ENCODE data around the gene EPS8.

The EPS8 gene

GRCh38 chr12:15717940-15718567 lies 71.1 kb downstream of the EPS8 start:
- no peak for DNase-seq (ENCODE audit: low spot score)

GRCh38 chr12:15716581-15716980 lies 72.6 kb downstream of the EPS8 start:
- DNase-seq (ENCODE audit: low spot score) = no peak

DNA sequence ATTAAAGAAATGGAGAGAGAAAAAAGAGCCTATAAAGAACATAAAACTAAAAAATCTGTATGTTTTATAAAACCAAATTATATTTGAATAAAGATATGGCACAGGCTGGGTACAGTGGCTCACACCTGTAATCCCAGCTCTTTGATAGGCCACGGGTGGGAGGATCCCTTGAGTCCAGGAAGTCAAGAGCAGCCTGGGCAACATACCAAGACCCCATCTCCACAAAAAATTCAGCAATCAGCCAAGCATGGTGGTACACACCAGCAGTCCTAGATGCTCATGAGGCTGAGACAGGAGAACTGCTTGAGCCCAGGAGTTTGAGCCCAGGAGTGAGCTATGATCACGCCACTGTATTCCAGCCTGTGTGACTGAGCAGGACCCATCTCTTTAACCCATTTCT lies 74.9 kb downstream of the EPS8 start:
- DNase-seq (ENCODE audit: low spot score) = no peak

- DNase-seq (ENCODE audit: low spot score) = no peak
Measured at GRCh38 chr12:15712823-15713660, 76.1 kb downstream of the EPS8 start.

DNA sequence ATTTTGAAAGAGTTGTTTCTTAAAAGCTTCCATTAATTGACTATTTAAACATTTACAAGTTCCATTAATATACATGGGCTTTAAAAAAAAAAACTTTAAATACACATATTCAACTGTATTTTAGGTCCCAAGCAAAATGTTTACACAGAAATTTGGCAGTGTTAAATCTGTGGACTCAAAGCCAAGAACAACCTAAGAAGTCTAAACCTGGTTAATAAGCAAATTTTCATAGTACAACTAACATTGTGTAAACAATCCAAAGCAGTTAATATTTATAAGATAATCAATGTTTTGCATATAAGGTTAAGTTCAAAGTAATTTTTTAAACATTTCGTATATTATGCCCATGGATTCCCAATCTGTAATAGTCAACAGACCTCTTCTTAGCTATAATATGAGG lies 77.0 kb downstream of the EPS8 start:
- no peak for DNase-seq (ENCODE audit: low spot score)

GRCh38 chr12:15710860-15711510 lies 78.2 kb downstream of the EPS8 start:
- no peak for DNase-seq (ENCODE audit: low spot score)

- DNase-seq (ENCODE audit: low spot score) = peak; percentile 10
Measured at GRCh38 chr12:15709551-15709950, 79.6 kb downstream of the EPS8 start.

GRCh38 chr12:15708396-15709076 lies 80.7 kb downstream of the EPS8 start:
- no peak for DNase-seq (ENCODE audit: low spot score)

DNA sequence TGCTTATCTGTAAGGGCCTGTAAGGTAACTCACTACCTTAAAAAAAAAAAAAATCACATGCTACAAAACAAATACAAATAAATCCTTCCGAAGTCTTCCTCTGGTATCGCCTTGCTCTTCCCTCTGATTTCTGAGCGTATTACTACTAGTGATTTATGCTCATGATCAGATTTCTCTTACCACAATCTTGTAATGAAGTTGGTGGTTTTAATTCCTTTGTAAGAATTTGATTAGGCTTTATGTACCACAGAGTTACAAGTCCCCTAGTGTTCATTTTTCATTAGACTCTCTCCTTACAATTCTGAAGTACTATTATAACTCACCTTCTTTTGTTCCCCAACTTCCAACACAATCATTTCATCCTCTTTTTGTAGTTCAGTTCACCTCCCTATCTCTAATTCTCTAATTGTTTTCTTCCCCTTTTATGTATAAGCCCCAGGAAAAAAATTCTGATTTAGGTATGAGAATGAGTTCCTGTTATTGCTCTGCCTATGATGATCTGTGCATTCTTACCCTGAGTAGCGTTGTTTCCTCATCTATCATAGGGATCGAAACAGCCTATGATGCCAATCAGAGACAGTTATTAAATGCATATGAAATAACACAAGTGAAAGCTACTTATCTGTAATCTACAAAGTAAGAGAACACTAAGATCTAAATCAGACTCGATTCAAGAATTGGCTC lies 81.5 kb downstream of the EPS8 start:
- no peak for DNase-seq (ENCODE audit: low spot score)

DNA sequence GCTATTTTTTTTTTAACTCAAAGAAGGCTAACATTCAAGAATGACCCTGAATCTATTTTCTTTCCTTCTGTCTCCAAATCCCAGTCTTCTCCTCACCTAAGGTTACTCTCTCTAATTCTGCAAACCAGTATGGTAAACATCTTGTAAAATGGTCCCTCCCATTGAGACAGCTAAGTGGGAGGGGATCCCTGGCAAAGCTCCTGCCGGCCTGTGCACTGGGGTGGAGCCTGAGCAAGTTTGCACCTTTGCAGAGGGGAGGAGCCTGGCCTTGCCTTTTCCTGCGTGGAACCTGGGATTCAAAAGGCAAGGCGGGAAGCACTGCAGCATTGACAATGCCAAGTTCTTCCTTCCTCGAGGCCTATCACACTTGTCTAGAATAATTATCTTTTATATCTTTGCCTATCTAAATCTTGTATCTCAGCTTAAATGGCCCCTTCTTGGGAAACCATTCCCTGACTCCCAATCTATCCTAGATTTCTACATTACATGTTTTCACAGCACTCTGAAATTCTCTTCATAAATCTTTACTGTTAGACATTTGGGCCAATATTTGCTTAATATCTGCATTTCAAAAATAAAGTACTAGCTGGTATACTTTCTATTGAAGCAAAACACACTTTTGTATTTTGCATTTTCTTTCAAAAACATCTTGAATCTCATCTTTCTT lies 83.0 kb downstream of the EPS8 start:
- peak; percentile 46 for DNase-seq (ENCODE audit: low spot score)

- DNase-seq (ENCODE audit: low spot score) = no peak
Measured at GRCh38 chr12:15705606-15706005, 83.6 kb downstream of the EPS8 start.

DNA sequence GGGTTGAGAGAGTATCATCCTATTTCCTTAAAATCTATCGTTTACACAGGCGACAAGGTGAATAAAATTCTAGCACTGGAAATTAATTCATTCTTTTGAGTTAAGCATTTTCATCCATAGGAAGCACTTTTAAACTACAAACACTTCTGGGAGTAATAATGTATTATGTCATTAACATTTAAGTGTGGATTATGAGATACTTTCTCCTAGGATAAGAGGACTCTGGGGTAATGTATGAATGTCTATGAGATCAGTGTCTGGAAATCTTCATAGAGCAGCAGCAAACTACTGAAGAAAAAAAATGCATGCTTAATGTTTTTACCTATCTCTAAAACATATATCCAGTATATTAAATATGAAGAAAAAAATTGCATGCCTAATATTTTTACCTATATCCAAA lies 86.9 kb downstream of the EPS8 start:
- DNase-seq (ENCODE audit: low spot score) = no peak

- no peak for DNase-seq (ENCODE audit: low spot score)
Measured at GRCh38 chr12:15701631-15702156, 87.5 kb downstream of the EPS8 start.

DNA sequence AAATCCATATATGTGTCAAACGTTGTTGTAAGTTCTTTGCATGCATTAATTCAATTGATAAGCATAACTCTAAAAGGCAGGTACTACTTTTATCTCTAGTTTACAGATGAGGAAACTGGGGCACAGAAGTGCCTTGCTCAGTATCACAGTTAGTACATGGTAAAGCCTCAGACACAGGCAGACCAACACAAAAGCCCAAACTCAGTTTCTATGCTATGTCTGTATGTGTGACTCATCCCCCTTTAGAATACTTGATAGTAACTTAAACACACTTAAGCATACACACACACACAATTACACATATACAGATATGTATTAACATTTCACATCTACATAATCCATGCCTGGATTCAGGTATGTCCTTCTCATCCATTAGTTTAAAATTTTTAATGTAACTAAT lies 88.0 kb downstream of the EPS8 start:
- no peak for DNase-seq (ENCODE audit: low spot score)

- DNase-seq (ENCODE audit: low spot score) = no peak
Measured at GRCh38 chr12:15700595-15700994, 88.6 kb downstream of the EPS8 start.

DNA sequence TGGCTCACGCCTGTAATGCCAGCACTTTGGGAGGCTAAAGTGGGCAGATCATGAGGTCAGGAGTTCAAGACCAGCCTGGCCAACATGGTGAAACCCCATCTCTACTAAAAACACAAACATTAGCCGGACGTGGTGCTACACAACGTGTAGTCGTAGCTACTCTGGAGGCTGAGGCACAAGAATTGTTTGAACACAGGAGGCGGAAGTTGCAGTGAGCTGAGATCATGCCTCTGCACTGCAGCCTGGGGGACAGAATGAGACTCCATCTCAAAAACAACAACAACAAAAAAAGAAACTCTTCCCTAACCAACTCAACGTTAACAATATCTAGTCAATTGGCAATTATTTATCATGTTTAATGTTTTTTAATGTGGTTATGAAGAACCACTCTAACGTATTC lies 89.3 kb downstream of the EPS8 start:
- DNase-seq (ENCODE audit: low spot score) = no peak

GRCh38 chr12:15698377-15698871 lies 90.8 kb downstream of the EPS8 start:
- DNase-seq (ENCODE audit: low spot score) = no peak

DNA sequence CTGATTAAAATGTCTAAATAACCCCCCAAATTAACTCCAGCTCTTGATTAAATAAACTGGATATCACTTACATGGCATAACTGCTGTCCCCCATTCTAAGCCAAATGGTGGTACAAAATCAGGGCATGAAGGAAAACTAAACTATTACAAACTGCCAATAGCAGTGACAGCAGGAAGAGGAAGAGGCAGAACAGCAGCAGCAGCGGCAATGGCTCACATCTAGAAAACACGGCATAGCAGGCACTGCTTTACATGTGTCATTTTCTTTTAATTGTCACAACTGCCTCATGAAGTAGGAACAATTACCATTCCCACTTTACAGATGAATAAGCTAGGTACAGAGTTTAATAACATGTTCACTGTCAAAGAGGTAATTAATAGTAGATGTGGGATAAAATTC lies 92.0 kb downstream of the EPS8 start:
- no peak for DNase-seq (ENCODE audit: low spot score)

- no peak for DNase-seq (ENCODE audit: low spot score)
Measured at GRCh38 chr12:15693228-15693911, 95.8 kb downstream of the EPS8 start.

GRCh38 chr12:15691388-15691787 lies 97.8 kb downstream of the EPS8 start:
- no peak for DNase-seq (ENCODE audit: low spot score)

Measured in iPS-NIHi11 (cell line).